Esophagus mucosa (tissue), 1 donor: Measurements from ENCODE around the gene CCDC85C. TPM values are rescaled to one million over a fixed set of nuclear protein-coding genes. Genes with fewer than 3 reads are reported as not detected.

Source experiments
- ATAC-seq: fragments of 200-7000 bp; cut with Tn5 transposase; one replicate; pipeline ENCODE4 v1.9.1; 2020
- total RNA-seq: library from RNA; stranded (reverse); gene quantifications from one replicate; pipeline ENCODE4 v1.2.4, GENCODE V29; 2023
- donor health status: DM: yes; HTN: yes; CAD: no.

CCDC85C gene
- total RNA-seq, 1 donor from 2014 or later: 50.2 TPM

DNA sequence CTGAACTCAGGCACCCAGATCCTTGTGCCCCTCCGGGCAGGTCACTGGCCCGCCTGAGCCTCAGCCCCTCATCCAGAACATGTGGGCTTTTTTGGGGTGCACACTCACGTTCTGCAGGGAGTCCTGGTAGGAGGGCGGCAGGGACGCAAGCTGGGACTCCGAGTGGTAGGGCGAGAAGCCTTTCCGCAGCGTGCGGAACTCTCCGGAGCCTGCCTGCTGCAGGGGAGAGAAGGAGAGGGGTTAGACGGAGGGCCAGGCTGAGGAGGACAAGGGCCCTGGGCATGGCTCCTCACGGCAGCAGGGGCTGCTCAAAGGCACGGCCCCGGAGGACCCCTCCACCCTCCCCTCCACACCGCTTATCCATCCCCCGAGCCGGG lies 82.0 kb downstream of the CCDC85C start:
- ATAC-seq: no peak

DNA sequence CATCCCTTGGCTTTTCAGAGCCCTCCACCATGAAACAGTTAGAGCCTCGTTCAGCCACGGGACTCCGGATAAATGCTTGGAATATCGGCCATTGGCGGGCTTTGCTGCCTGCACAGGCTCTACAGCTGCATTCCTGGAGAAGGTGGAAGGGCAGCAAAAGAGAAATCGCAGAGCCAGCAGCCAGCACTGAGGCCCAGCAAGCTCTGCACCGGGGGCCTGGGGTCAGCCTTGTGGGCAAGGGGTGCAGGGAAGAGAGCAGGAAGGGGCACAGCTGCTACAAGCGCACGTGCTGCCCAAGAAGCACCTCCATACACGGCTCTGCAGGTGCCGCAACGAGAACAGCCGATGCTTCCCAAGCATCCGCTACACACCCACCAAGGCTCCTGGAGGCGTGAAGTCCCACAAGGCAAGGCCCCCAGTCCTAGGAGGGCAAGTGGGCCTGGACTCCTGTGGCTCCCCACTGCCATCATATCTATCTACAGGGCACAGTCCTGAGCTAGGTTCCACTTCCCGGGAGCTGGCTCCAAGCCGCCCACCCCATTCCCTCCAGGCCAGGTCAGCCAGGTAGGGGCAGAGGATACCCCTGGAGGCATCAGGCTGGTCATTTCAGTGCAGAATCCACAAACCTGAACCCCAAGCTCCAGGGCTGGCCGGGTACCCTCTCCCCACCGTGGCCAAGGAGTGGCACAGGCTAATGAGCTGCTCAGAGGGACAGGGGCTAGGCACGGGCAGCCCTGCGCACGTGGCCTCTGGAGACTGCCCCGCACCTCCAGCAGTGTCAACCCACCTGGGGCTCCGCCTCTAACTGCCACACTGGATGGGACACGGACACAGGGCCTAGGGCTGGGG lies 82.6 kb downstream of the CCDC85C start:
- ATAC-seq: no peak

DNA sequence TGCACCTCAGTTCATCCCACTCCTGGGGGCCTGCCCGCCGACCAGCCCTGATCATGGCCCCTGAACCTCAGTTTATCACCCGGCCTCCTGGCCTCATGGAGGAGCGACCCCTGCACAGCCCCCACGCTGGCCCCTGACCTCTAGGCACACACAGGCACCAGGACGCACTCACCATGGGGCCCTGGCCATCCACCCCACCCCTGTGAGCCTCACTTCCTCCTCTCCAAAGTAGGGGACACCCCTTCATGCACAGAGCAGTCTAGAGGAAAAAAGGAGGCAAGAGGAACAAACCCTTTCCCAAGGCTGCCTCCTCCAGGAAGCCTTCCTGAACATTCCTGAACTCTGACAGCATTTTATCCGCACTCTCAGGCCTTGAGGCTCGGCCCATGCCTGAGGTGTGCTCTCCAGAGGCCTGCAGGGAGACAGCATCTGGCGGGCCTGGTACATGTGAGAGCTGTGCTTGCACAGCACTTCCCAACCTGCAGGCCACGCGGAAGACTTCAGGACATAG lies 83.4 kb downstream of the CCDC85C start:
- ATAC-seq: no peak

DNA sequence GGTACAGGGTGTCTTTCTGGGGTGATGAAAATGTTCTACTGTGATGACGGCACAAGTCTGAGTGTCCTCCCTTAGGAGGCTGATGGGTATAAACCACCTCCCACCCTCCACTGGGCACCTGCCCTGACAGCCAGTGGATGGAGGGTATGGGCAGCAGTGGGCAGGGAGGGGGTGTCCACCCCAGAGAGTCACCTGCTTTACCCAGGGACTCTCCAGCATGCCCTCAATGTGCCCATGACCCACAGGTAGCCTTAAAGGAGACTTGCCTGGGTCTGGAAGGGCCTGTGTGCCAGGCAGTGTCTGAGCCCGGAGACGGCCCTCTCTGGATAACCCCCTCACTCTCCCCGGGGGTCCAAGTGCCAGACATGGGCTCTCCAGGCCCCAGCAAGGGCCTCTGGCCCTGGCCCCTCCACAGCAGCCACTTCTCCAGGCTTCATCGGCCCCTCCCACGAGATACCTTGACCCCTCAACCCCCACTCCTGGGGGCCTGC lies 84.0 kb downstream of the CCDC85C start:
- no peak for ATAC-seq

DNA sequence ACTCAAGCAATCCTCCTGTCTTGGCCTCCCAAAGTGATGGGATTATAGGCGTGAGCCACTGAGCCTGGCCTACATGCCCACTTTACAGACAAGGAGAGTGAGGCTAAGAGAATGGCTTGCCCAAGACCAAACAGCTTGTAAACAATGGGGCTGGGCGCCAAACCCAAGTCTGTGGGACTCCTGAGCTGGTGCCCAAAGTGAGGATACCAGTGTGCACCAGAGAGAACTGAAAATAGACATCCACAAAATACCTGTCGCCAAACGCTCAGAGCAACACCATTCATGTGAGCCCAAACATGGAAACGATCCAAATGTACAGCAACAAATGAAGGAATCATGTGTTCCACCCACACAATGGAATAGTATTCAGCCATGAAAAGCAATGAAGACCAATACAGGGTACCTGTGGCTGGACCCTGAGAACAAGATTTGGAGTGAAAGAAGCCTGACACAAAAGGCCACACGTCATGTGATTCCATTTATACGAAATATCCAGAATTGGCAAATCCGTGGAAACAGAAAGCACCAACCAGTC lies 84.6 kb downstream of the CCDC85C start:
- ATAC-seq: no peak

DNA sequence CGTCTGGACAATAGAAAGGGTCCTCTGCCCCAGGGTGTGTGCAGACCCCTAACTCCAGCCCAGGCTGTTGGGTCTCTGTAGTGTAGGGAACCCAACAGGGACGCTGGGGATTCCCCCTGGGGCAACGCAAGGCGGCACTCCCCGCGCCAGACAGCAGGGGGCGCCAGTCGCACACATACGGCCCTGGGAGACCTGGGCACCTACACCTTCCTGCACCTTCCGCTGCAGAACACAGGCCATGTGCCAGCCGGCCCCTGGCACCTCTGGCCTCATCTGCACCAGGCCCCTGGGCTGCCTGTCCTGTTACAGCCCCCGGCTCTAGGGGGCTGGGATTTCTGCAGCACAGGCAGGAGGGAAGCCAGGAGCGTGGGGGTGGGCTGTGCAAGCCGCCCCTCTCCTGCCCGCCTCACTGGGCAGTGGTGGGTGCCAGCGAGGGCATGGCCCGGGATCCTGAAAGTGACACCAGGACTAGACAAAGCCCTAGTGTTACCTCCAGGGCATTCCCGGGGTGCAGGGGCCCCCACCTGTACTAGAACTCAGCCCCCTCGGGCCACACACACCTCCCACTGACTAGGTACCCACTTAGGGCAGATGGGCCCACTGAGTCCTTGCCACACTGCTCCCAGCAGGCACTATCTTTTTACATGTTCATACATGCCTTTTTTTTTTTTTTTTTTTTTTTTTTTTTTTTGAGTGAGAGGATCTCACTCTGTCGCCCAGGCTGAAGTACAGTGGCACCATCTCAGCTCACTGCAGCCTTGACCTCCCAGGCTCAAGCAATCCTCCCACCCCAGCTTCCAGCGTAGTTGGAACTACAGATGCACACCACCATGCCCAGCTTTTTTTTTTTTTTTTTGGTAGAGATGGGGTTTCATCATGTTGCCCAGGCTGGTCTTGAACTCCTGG lies 85.3 kb downstream of the CCDC85C start:
- ATAC-seq: peak; percentile 76

DNA sequence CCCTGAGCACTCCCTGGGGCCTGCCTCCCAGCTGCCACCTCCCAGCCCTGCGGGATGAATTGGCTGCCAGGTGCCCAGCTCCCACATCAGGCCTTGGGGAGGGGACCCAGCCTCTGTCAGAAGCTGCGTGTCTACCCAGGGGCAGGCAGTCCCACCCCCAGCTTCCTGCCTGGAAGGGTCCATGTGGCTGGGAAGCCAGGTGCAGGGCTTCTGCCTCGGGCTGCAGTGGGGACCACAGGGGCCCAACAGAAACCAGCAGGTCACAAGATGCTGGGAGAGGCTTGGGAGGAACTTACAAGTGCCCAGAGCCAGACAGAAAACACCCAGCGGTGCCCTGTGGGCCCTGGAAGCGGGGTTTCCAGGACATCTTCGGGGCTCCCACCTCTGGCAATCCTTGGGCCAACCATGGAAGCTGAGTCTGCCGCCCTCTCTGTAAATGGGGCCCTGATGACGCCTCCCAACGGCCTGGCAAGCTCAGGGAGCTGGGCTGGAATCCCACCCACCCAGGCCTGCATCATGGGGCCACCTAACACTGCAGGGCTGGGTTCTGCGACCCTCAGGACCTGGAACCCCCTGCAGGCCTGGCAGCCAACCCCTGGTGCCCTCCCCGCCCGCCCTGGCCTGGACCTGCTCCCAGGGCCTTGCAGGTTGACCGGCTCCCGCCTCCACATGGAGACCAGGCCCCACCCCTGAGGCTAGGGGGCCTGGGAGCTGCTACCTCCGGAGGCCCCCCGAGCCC lies 86.2 kb downstream of the CCDC85C start:
- no peak for ATAC-seq

DNA sequence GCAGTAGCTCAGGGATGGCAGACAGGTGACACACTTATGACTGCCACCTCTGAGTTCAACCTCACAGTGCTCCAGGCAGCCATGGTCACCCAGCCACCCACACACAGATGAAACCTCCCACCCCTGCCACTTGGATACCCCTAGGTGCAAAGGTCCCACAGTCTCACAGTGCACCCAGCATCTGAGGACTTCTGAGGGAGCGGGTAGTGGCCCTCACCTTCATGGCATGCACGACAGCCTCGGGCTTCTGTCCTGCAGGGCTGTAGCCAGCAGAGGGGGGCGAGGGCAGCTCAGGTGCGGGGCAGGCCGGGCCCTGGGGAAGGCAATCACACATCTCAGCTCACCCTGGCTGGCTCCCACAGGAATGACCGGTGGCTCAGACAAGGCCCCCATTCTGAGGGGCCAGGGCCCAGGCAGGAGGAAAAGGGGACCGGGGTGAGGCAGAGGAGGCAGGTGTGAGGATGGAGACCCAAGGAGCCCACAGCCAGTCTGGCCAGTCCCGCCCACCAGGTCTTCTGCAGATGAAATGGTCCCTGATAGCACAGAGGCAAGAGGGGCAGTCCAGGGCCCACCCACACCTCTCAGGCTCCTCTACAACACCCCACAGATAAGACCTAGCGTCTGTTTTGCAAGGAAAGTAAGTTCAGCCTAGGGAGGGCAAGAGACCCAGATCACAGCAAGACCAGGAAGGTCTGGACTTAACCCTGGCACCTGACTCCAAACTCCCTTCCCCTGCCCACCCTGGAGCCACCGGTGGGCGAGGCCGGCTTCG lies 87.0 kb downstream of the CCDC85C start:
- no peak for ATAC-seq

DNA sequence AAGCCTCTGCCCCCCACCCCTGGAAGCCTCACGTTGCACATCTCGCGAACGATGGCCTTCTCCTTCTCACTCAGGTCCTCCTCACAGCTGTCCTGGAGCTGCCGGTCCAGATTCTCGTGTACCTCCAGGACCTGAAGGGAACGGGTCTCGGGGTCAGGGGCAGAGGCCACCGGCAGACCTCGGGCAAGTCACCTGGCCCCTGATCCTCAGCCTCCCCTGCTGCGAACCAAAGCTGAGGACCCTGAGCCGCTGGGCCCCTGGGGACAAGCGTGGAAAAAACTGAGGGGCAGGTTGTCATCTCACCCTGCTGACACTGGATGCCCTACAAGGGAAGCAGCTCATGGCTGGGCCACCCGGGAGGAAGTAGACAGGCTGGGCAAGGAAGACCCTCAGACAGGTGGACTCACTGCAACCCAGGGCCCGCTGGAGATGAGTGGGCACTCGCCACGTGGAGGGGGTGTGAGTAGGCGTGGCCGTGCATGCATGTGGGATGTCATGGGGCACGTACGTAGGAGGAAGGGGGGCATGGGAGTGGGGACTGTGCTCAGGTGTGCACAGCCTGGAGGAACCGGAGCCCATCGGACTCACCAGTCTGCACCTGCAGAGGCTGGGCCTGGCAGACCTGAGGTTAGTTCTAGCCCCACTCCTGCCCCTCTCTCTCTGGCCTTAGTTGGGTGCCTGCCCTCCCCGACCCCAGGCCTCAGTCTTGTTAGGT lies 87.7 kb downstream of the CCDC85C start:
- ATAC-seq: no peak

DNA sequence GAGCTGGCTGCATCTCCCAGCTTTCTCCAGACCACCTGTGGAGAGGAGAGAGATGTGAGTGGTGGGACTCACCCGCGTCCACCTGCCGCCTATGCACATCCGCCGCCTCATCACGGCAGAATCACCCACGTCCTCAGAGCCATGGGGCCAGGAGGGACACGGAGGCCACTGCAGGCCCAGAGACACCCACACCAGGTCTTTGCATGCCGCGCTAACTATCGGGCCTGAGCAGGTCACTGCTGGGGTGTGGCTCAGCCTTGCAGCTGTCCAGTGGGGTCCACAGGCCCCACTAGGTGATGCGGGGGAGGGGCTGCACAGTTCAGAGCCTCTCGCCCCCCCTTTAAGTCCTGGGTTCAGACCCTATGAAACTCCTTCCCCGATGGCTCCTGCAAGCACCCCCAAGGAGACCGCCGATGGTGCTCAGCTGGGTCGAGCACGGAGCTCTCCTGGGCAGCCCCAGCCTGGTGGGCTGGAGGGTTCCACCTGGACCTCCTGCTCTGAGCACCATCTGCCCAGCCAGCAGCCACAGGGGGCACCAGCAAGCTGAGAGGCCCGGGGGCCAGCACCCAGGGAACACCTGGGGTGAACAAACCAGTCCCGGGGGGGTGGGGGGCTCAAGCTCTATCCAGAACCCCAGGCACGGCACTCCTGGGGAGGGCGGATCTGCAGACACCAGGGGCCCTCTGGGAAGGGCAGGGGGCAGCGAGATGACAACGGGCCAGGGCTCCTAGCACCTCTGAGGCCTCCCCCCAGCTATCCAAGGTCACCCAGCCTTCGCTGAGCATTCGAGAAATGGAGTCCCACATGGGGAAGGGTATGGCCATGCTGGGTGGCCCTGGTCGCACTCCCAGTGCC lies 88.5 kb downstream of the CCDC85C start:
- ATAC-seq: no peak

DNA sequence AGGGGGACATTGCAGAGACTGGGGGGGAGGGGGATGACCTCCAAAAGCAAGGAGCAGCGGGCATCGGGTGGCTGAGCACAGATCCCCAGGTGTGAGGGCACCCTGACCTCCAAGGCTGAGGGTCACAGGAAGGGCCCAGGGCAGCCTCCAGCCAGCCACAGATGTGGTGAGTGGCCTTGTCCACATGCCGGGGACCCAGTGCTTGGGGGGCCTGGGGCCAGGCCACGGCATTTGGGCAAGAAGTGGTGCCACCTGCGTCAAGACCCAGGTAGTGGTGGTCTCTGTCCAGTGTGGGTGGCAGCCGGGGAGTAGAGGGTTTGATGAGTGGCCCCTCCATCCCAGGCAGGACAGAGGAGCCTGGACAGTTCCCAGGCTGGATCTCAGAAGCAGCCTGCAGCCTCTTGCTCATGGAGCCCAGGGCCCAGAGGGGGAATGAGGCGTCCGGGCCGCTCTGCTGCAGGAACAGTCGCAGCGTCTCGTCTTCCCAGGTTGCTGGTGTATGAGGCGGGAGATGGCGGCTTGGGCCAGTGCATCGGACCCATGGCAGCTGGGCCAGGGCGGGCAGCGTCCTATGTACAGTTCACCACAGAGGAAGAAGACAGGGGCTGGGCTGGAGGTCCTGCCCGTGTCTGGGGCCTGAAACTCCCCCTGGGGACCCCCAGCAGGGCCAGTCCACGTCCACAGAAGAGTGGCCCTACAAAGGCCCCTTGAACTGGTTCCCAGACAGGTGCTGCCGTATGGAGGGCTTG lies 89.3 kb downstream of the CCDC85C start:
- no peak for ATAC-seq

DNA sequence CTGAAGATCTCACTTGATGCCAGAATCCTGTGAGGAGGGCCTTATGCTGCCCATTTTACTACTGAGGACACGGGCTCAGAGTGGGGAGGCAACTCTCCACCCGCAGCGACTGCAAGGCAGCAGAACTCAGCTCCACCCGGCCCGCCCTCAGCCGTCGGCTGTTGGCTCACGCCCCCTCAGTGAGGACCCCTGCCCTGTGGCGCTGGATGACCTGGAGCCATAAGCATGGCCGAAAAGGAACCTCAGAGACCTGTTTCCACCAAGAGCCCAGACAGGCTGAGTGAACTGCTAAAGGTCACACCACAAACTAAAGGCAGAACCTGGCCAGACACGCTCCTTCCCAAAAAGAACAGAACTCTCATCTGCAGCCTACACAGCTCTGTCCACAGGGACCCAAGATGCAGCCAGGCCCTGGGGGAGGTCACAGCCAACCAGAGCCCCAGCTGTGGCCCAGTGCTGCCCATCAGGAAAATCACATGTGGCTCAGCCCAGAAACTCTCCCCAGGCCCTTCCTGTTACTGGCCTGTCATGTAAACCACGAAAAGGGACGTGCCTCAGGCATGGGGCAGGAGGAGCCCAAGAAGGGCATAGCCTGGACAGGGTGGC lies 90.0 kb downstream of the CCDC85C start:
- no peak for ATAC-seq

DNA sequence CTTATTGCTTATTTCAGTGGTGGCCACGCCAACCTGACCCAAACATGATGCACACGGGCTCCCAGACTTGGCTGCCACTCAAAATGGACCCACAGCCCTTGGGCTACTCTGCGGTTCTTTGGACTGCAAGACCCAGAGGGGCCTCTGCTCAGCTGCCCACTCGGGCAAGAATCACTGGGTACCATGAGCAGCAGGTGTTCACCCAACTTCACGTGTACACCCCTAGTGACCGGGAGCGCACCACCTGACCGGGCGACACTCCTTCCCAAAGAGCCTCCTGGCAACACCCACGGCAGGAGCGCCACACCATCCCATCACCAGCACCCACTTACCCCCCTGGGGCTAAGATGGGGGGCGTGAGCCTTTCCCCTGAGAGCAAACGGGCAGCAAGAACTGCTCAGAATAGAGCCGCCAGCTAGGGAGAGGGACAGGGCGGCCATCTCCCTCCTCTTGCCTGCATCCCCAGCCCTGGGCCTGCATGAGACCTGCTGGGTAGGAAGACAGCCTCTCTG lies 90.8 kb downstream of the CCDC85C start:
- ATAC-seq: no peak

DNA sequence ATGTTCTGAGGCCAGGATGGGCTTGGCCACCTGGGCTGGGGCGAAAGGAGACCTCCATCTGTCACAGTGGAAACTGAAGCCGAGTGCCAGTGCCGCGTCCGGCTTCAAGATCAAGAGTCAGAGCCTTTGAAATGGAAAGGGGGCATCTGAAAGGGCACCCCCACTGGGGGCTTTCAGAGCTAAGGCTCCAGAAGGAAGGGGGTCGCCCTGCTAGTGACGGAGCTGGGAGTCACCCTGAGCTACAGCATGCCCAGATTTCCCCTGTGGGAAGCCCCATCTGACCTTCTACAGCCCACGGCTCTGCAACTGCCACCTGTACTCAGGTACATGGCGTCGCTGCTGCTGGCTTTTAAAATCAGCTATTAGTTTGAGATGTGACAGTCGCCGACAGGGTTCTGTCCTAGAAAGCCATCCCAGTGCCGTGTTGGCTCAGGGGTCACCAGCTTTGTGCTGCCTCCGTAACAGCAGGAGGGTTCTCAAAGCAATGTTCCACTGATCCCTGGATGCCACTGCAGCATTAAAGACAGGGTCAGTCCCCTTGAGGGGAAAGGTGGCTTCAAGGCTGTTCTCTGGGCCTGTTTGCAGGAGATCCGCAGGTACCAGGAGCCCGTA lies 91.3 kb downstream of the CCDC85C start:
- no peak for ATAC-seq

DNA sequence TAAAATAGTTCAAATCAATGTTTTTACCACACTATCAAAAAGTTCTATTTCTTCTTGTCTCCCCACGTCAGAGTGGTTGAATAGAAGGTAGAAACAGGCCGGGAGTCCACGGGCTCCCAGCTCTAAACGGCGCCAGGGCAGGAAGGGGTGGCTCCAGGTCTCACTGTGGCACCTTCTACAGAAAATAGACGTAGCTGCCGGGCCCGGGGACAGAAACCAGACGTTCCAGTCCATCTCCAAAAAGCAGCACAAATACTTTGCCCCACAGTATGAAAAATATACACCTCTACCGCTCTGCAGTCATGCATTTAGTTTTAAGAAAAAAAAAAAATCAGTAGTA lies 91.9 kb downstream of the CCDC85C start:
- ATAC-seq: no peak

DNA sequence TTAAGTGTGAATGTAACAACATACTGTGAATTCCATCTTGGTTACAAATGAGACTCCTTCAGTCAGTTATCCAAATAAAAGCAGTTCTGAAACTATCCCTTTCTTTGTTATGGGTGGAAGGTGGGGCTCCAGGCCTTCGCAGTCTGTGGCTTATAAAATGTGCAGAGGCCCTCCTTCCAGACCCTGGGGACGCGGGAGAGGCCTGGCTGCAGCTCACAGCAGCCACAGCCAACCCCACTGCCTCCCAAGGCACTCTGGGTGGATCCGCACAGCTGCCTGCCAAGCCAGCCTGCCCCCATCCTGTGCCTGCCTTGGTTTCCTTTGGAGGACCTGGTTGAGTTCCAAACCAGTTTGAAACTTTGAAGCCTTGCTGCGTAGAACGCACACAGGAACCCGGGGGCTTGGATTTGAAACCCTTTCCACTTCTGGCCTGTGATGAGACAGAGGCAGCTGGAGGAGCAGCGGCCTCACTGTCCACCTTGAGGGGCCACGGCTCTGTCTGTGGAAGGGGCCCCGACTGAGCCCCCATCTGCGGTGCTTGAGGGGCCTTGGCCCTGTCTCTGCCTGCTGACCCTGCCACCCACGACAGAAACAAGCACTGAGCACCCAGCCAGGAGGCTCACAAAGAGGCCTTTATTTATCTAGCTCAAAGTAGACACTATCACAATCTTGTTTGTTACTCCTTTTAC lies 92.4 kb downstream of the CCDC85C start:
- ATAC-seq: no peak

DNA sequence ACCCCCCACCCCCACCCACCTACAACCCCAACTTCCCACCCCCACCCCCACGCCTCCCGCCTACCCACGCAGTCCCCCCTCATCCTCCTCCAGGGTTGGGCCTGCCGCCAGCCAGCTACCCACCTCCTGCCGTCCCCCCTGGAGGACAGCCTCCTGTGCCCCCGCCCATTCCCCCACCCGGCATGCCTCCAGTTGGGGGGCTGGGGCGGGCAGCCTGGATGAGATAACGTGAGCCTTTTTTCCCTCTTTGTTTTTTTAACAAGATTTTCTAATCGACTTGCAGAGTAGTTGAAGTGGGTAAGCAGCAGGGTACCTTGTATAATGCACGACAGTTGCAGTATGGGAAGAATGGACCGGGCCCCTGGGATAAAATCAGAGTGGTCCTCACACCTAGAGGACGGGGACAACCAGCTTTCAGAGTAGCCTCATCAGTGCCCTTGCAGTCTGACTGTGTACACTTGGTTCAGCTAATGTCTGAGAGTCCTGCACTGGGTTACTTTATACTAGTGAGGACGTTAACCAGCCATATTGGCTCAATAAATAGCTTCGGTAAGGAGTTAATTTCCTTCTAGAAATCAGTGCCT lies 93.4 kb downstream of the CCDC85C start:
- ATAC-seq: no peak
